Kidney epithelial cell (primary cell): ENCODE data around the gene RGS14. TPM values are rescaled to one million over a fixed set of nuclear protein-coding genes. Genes with fewer than 3 reads are reported as not detected.

Experiments
- DNase-seq: peaks from one replicate; pipeline ENCODE4 v3.0.0-alpha.2; 2010; ENCODE audit warnings: low read depth
- H3K27me3 ChIP-seq: 2 replicates; pipeline ENCODE4 v1.6.0; 2011; ENCODE audit warnings: low read length; ENCODE audit not compliant: control insufficient read depth, insufficient read depth
- H3K36me3 ChIP-seq: 2 replicates; pipeline ENCODE4 v1.5.1; 2011; ENCODE audit warnings: low read length; ENCODE audit not compliant: control insufficient read depth, insufficient read depth
- H3K4me3 ChIP-seq: 2 replicates; pipeline ENCODE4 v1.5.1; 2011; ENCODE audit warnings: low read depth, mild to moderate bottlenecking, control low read depth, low read length
- CTCF ChIP-seq: IDR thresholded peaks from 2 replicates; pipeline ENCODE4 v1.5.1; 2011; ENCODE audit warnings: mild to moderate bottlenecking, moderate library complexity, low read length, control low read depth, inconsistent platforms; ENCODE audit not compliant: insufficient read depth, poor library complexity, severe bottlenecking
- total RNA-seq: library from RNA; depleted of rRNA; stranded (reverse); fragments of >200 nt; gene quantifications from 2 replicates; pipeline ENCODE4 v1.2.3, GENCODE V29; 2015

Gene RGS14
- total RNA-seq, 1 donor from 2014 or later: 14.5 TPM

GRCh38 chr5:177369645-177370440, 12.1 kb downstream of the RGS14 start:
- H3K27me3 ChIP-seq: no peaks in the 10 kb centered on the region
- no peak for TF ChIP-seq CTCF
- H3K4me3 ChIP-seq: no peak overlapping the region
- H3K36me3 ChIP-seq: no peaks in the 10 kb centered on the region
- no peak for DNase-seq

GRCh38 chr5:177370488-177371119, 12.9 kb downstream of the RGS14 start:
- peak; percentile 65 for DNase-seq
- H3K27me3 ChIP-seq: no peaks in the 10 kb centered on the region
- H3K4me3 ChIP-seq: peak overlapping the region; percentile 37
- H3K36me3 ChIP-seq: no peaks in the 10 kb centered on the region
- TF ChIP-seq CTCF: peak; percentile 77

GRCh38 chr5:177371120-177372033, 13.7 kb downstream of the RGS14 start:
- TF ChIP-seq CTCF: no peak
- Histone ChIP-seq H3K36me3 (no peaks in the 10 kb centered on the region), H3K4me3 (peak overlapping the region; percentile 37), H3K27me3 (no peaks in the 10 kb centered on the region)
- DNase-seq: no peak

GRCh38 chr5:177372034-177372896, 14.5 kb downstream of the RGS14 start:
- no peaks in the 10 kb centered on the region for H3K36me3 ChIP-seq
- no peaks in the 10 kb centered on the region for H3K27me3 ChIP-seq
- no peak overlapping the region for H3K4me3 ChIP-seq
- no peak for DNase-seq
- TF ChIP-seq CTCF: no peak

- H3K27me3 ChIP-seq: no peaks in the 10 kb centered on the region
- no peak for DNase-seq
- H3K36me3 ChIP-seq: no peaks in the 10 kb centered on the region
- H3K4me3 ChIP-seq: no peak overlapping the region
- no peak for TF ChIP-seq CTCF
These were observed 15.2 kb downstream of the RGS14 start for GRCh38 chr5:177372910-177373309.
